ENCODE data around the gene UGT1A3.

- no peak for TF ChIP-seq EZH2 (IDR thresholded peaks at IDR 0.05; ENCODE audit: insufficient read depth, poor library complexity, severe bottlenecking)
- TF ChIP-seq EZH2phosphoT487 (IDR thresholded peaks at IDR 0.05; ENCODE audit: insufficient read depth, low read depth) = no peak
These were observed 88.6 kb downstream of the UGT1A3 start for GRCh38 chr2:233817361-233817911.
